Brain microvascular endothelial cell (primary cell): ENCODE data around the gene CAMK2D.

ENCODE experiments used
- DNase-seq: peaks from one replicate; pipeline ENCODE4 v3.0.0-alpha.2; 2020
- H3K27ac ChIP-seq: fragments of 250-450 bp; sonication (Bioruptor Pico); 2 replicates; pipeline ENCODE4 v1.5.1; 2020; ENCODE audit warnings: mild to moderate bottlenecking, moderate library complexity
- H3K27me3 ChIP-seq: fragments of 250-450 bp; sonication (Bioruptor Pico); replicated peaks from 2 replicates; pipeline ENCODE4 v1.5.1; 2020; ENCODE audit warnings: mild to moderate bottlenecking
- H3K36me3 ChIP-seq: fragments of 250-450 bp; sonication (Bioruptor Pico); replicated peaks from 2 replicates; pipeline ENCODE4 v1.5.1; 2020; ENCODE audit warnings: mild to moderate bottlenecking
- H3K4me3 ChIP-seq: 2 replicates; pipeline ENCODE4 v1.5.1; 2011; ENCODE audit warnings: low read depth, mild to moderate bottlenecking, control low read depth, low read length, moderate library complexity
- in situ Hi-C: cut with HindIII; loops from 2 replicates; pipeline ENCODE4 v1.10.0; 2017; ENCODE audit warnings: low sequenced_read_pairs, low pct_ligation_motif_present
- TF ChIP-seq, protein P1 (sequence below): IDR thresholded peaks from 2 replicates; pipeline ENCODE4 v1.5.1; 2011; ENCODE audit warnings: low read depth, mild to moderate bottlenecking, moderate library complexity, low read length, control low read depth, inconsistent platforms; ENCODE audit errors: missing control alignments

Gene CAMK2D

DNA sequence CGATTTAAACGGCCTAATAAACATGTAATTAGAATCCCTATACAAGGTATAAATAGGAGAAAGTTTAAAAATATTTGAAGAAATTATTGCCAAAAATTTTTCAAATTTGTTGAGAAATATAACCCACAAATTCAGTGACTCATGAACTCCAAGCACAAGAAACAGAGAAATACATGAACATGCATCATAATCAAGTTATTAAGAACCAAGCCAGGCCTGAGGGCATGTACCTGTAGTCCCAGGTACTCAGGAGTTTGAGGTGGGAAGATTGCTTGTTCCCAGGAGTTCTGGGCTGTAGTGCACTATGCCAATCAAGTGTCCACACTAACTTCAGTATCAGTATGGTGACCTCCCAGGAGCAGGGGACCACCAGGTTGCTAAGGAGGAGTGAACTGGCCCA, 341.9 kb downstream of the CAMK2D start:
- no peak for DNase-seq
- TF ChIP-seq, protein P1, sequence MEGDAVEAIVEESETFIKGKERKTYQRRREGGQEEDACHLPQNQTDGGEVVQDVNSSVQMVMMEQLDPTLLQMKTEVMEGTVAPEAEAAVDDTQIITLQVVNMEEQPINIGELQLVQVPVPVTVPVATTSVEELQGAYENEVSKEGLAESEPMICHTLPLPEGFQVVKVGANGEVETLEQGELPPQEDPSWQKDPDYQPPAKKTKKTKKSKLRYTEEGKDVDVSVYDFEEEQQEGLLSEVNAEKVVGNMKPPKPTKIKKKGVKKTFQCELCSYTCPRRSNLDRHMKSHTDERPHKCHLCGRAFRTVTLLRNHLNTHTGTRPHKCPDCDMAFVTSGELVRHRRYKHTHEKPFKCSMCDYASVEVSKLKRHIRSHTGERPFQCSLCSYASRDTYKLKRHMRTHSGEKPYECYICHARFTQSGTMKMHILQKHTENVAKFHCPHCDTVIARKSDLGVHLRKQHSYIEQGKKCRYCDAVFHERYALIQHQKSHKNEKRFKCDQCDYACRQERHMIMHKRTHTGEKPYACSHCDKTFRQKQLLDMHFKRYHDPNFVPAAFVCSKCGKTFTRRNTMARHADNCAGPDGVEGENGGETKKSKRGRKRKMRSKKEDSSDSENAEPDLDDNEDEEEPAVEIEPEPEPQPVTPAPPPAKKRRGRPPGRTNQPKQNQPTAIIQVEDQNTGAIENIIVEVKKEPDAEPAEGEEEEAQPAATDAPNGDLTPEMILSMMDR, result no peak
- H3K27ac ChIP-seq, result no peak overlapping the region
- H3K4me3 ChIP-seq, result no peak overlapping the region
- no peaks in the 10 kb centered on the region for H3K27me3 ChIP-seq
- no peaks in the 10 kb centered on the region for H3K36me3 ChIP-seq
- in situ Hi-C loops, result no loop called here

DNA sequence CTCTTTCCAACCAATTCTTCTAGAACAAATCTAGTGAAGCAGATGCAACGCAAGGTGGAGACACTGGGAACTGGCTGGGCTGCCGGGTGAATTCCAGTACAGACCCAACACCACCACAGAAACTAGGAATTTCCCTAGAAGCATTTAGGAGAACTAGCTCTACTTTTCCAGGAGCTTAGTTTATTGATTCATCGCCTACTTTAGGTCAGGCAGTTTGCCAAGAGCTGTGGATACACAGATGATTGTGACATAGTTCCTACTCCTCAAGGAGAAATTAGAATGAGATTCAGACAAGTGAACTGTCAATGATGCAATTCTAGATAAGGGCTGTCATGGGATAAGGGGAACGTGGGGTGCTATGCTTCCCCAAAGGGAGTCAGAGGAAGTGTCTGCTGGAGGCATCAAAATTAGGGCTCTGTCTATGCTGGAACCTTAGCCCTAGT, 350.0 kb downstream of the CAMK2D start:
- Histone ChIP-seq H3K27ac (no peak overlapping the region), H3K36me3 (no peaks in the 10 kb centered on the region), H3K27me3 (no peaks in the 10 kb centered on the region), H3K4me3 (no peak overlapping the region)
- TF ChIP-seq, protein P1, result peak; percentile 46
- in situ Hi-C loops, result no loop called here
- DNase-seq, result peak; percentile 91

DNA sequence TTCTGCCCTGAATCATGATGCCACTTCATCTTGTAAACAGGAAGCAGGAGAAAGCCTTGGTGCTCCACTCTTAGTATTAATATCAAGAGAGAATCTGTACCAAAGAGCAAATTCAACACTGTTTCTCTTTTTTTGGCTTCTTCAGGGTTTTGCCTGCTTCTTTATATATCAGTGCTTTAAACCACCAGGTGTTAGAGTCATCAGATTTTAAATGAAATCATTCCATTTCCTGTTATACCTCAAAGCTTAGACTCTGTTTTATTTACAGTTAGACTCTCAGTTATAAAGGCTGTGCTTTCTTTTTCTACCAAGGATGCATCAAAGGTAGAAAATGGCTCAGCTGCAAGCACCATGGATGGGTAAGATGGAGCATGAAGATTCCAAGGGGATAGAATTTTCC, 350.9 kb downstream of the CAMK2D start:
- Histone ChIP-seq H3K36me3 (no peaks in the 10 kb centered on the region), H3K27me3 (no peaks in the 10 kb centered on the region), H3K4me3 (no peak overlapping the region), H3K27ac (no peak overlapping the region)
- DNase-seq, result no peak
- TF ChIP-seq, protein P1, result no peak
- in situ Hi-C loops, result no loop called here

DNA sequence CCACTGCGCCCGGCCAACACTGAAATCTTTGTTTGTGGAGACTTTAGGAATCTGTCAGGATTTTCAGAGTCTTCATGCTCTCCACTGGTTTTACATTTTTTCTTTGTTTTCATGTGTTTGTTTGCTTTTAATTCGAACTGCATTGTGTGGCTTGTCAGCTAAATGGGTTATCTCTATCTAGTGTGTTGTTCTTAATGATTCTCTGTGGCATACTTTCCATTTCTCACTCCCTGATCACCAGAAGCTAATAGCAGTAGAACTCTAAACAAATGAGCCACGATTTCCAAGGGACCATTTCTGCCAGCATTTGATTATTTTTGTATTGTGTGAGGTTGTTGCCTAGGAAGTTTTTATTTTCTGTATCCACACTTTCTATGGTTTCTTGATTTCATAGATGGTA, 352.4 kb downstream of the CAMK2D start:
- in situ Hi-C loops, result no loop called here
- Histone ChIP-seq H3K27ac (no peak overlapping the region), H3K27me3 (no peaks in the 10 kb centered on the region), H3K4me3 (no peak overlapping the region), H3K36me3 (no peaks in the 10 kb centered on the region)
- DNase-seq, result no peak
- TF ChIP-seq, protein P1, result no peak

DNA sequence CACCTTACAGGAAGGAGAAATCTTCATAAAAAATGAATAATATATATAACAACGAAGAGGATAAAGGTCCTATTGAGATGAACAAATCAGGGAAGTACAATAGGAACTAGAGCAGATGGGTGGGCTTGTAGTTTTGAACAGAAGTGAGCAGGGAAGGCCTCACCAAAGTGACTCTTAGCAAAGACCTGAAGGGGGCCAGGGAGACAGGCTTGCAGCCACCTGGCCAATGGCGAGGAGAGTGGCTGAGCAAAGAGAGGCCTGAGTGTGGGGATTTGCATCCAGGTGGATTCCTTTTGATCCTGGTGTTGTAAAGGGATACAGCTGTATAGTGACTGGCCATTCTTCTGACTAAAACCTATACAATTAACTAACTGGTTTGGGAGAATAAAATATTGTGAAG, 354.1 kb downstream of the CAMK2D start:
- H3K4me3 ChIP-seq, result no peak overlapping the region
- in situ Hi-C loops, result no loop called here

DNA sequence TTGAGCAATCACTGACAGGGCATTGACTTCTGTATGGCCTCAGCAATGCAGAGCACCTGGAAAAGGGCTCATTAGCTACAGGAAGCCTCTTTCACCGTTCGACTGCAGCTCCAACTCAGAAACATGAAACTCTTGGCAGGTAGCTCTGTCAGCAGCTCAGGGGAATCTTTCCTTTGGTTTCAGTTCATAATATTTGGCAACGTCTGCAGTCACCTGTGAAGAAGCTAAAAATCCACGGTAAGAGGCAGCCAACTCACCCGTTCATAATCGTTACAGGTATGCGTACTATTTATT, 354.9 kb downstream of the CAMK2D start:
- TF ChIP-seq, protein P1, result no peak
- Histone ChIP-seq H3K27me3 (no peaks in the 10 kb centered on the region), H3K36me3 (no peaks in the 10 kb centered on the region), H3K27ac (no peak overlapping the region), H3K4me3 (no peak overlapping the region)
- in situ Hi-C loops, result no loop called here
- DNase-seq, result no peak

More for the DNA sequence above, 354.1 kb downstream of the CAMK2D start:
- TF ChIP-seq, protein P1, result no peak
- no peak for DNase-seq
- no peaks in the 10 kb centered on the region for H3K27me3 ChIP-seq
- no peak overlapping the region for H3K27ac ChIP-seq
- H3K36me3 ChIP-seq, result no peaks in the 10 kb centered on the region
